ENCODE results near the gene TIMM17A.
"Not testable (repeated sequence)": the region's sequence is repeated elsewhere in the genome, so short reads cannot be mapped to it uniquely, and the experiment has no call there.

Gene TIMM17A

GRCh38 chr1:201955729-201956143 lies 433 bp downstream of the TIMM17A start:
- H3K36me3 ChIP-seq (ENCODE audit: insufficient read depth, low read length) = peaks cover 30% of the 10 kb centered on the region
- no peaks in the 10 kb centered on the region for H3K27me3 ChIP-seq (ENCODE audit: insufficient read depth, low read length)
- peaks cover 19% of the 10 kb centered on the region for H3K79me2 ChIP-seq (ENCODE audit: insufficient read depth, low read length)
- peaks cover 19% of the 10 kb centered on the region for H3K4me1 ChIP-seq (ENCODE audit: insufficient read depth, low read length, severe bottlenecking)
- H3K9me2 ChIP-seq (ENCODE audit: low read depth, low read length) = no peaks in the 10 kb centered on the region
- no peak overlapping the region for H2AFZ ChIP-seq (ENCODE audit: low read length)
- H3K9ac ChIP-seq (ENCODE audit: low read length) = peak overlapping the region; percentile 86
- peak overlapping the region; percentile 84 for H3K4me2 ChIP-seq (ENCODE audit: low read length)
- peak overlapping the region; percentile 89 for H3K4me3 ChIP-seq (ENCODE audit: low read depth, low read length, poor library complexity, severe bottlenecking)
- TF ChIP-seq EZH2 (IDR thresholded peaks at IDR 0.05; ENCODE audit: borderline replicate concordance, low read length) = no peak
- TF ChIP-seq, protein P1, sequence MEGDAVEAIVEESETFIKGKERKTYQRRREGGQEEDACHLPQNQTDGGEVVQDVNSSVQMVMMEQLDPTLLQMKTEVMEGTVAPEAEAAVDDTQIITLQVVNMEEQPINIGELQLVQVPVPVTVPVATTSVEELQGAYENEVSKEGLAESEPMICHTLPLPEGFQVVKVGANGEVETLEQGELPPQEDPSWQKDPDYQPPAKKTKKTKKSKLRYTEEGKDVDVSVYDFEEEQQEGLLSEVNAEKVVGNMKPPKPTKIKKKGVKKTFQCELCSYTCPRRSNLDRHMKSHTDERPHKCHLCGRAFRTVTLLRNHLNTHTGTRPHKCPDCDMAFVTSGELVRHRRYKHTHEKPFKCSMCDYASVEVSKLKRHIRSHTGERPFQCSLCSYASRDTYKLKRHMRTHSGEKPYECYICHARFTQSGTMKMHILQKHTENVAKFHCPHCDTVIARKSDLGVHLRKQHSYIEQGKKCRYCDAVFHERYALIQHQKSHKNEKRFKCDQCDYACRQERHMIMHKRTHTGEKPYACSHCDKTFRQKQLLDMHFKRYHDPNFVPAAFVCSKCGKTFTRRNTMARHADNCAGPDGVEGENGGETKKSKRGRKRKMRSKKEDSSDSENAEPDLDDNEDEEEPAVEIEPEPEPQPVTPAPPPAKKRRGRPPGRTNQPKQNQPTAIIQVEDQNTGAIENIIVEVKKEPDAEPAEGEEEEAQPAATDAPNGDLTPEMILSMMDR (IDR thresholded peaks at IDR 0.05; ENCODE audit: low read length) = no peak
- peak overlapping the region; percentile 25 for H3K27ac ChIP-seq (ENCODE audit: low read depth, low read length, poor library complexity, severe bottlenecking)
- H4K20me1 ChIP-seq (ENCODE audit: insufficient read depth, low read length) = no peaks in the 10 kb centered on the region
- no peaks in the 10 kb centered on the region for H3F3A ChIP-seq (ENCODE audit: insufficient read depth, low read length)
- no peaks in the 10 kb centered on the region for H3K9me3 ChIP-seq (ENCODE audit: low read length)

GRCh38 chr1:201958348-201958747 lies 3.0 kb downstream of the TIMM17A start:
- no peaks in the 10 kb centered on the region for H4K20me1 ChIP-seq (ENCODE audit: insufficient read depth, low read length)
- H3K36me3 ChIP-seq (ENCODE audit: insufficient read depth, low read length) = peaks cover 54% of the 10 kb centered on the region
- TF ChIP-seq, protein P1 (IDR thresholded peaks at IDR 0.05; ENCODE audit: low read length) = no peak
- no peak for TF ChIP-seq EZH2 (IDR thresholded peaks at IDR 0.05; ENCODE audit: borderline replicate concordance, low read length)
- no peaks in the 10 kb centered on the region for H3K27me3 ChIP-seq (ENCODE audit: insufficient read depth, low read length)
- H3K79me2 ChIP-seq (ENCODE audit: insufficient read depth, low read length) = peaks cover 19% of the 10 kb centered on the region
- no peak overlapping the region for H3K9ac ChIP-seq (ENCODE audit: low read length)
- no peak overlapping the region for H3K4me2 ChIP-seq (ENCODE audit: low read length)
- no peaks in the 10 kb centered on the region for H3F3A ChIP-seq (ENCODE audit: insufficient read depth, low read length)
- H3K4me3 ChIP-seq (ENCODE audit: low read depth, low read length, poor library complexity, severe bottlenecking) = no peak overlapping the region
- H3K9me3 ChIP-seq (ENCODE audit: low read length) = no peaks in the 10 kb centered on the region
- no peaks in the 10 kb centered on the region for H3K9me2 ChIP-seq (ENCODE audit: low read depth, low read length)
- peaks cover 19% of the 10 kb centered on the region for H3K4me1 ChIP-seq (ENCODE audit: insufficient read depth, low read length, severe bottlenecking)
- no peak overlapping the region for H3K27ac ChIP-seq (ENCODE audit: low read depth, low read length, poor library complexity, severe bottlenecking)
- no peak overlapping the region for H2AFZ ChIP-seq (ENCODE audit: low read length)

DNA sequence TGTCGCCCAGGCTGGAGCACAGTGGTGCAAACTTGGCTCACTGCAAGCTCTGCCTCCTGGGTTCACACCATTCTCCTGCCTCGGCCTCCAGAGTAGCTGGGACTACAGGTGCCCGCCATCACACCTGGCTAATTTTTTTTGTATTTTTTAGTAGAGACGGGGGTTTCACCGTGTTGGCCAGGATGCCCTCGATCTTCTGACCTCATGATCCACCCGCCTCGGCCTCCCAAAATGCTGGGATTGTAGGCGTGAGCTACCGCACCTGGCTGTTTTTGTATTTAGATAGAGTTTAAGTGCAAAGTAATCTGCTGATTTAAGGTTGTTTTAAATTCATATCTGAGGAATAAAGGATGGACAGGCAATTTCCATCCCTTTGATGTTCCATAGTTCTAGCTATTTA lies 7.1 kb downstream of the TIMM17A start:
- not testable (repeated sequence) for H3K4me2 ChIP-seq (ENCODE audit: low read length); H2AFZ ChIP-seq (ENCODE audit: low read length); H3K4me1 ChIP-seq (ENCODE audit: insufficient read depth, low read length, severe bottlenecking); H3K27ac ChIP-seq (ENCODE audit: low read depth, low read length, poor library complexity, severe bottlenecking); H3K79me2 ChIP-seq (ENCODE audit: insufficient read depth, low read length); H3K9me3 ChIP-seq (ENCODE audit: low read length); H4K20me1 ChIP-seq (ENCODE audit: insufficient read depth, low read length); H3K9ac ChIP-seq (ENCODE audit: low read length); H3K4me3 ChIP-seq (ENCODE audit: low read depth, low read length, poor library complexity, severe bottlenecking); H3K9me2 ChIP-seq (ENCODE audit: low read depth, low read length); H3K27me3 ChIP-seq (ENCODE audit: insufficient read depth, low read length); H3F3A ChIP-seq (ENCODE audit: insufficient read depth, low read length)
- peaks cover 80% of the 10 kb centered on the region for H3K36me3 ChIP-seq (ENCODE audit: insufficient read depth, low read length)

DNA sequence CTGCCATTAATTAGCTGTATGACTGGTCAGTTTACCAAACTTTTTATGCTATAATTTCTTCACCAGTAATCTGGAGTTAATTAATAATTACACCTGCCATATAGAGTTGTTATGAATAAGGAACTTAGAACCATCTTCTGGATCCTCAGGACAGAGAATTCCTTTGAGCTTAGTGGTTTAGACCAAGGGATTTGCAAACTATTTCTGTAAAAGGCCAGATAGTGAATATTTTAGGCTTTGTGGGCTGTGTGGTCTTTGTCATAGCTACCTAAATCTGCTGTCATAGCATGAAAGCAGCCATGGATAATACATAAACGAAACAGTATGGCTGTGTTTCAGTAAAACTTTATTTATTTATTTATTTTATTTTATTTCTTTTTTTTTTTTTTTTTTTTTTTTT lies 9.0 kb downstream of the TIMM17A start:
- Histone ChIP-seq H2AFZ (ENCODE audit: low read length) (no peak overlapping the region), H3K4me3 (ENCODE audit: low read depth, low read length, poor library complexity, severe bottlenecking) (no peak overlapping the region), H3F3A (ENCODE audit: insufficient read depth, low read length) (no peaks in the 10 kb centered on the region), H3K27me3 (ENCODE audit: insufficient read depth, low read length) (no peaks in the 10 kb centered on the region), H3K79me2 (ENCODE audit: insufficient read depth, low read length) (no peaks in the 10 kb centered on the region), H3K4me1 (ENCODE audit: insufficient read depth, low read length, severe bottlenecking) (no peaks in the 10 kb centered on the region), H3K27ac (ENCODE audit: low read depth, low read length, poor library complexity, severe bottlenecking) (no peak overlapping the region), H3K9me2 (ENCODE audit: low read depth, low read length) (no peaks in the 10 kb centered on the region), H3K4me2 (ENCODE audit: low read length) (no peak overlapping the region), H3K9ac (ENCODE audit: low read length) (no peak overlapping the region), H3K9me3 (ENCODE audit: low read length) (no peaks in the 10 kb centered on the region), H3K36me3 (ENCODE audit: insufficient read depth, low read length) (peaks cover 80% of the 10 kb centered on the region), H4K20me1 (ENCODE audit: insufficient read depth, low read length) (no peaks in the 10 kb centered on the region)
- TF ChIP-seq EZH2 (IDR thresholded peaks at IDR 0.05; ENCODE audit: borderline replicate concordance, low read length) = no peak
